ENCODE data around the gene ZNF629.
"Not testable (repeated sequence)": the region's sequence is repeated elsewhere in the genome, so short reads cannot be mapped to it uniquely, and the experiment has no call there.

ZNF629 gene

DNA sequence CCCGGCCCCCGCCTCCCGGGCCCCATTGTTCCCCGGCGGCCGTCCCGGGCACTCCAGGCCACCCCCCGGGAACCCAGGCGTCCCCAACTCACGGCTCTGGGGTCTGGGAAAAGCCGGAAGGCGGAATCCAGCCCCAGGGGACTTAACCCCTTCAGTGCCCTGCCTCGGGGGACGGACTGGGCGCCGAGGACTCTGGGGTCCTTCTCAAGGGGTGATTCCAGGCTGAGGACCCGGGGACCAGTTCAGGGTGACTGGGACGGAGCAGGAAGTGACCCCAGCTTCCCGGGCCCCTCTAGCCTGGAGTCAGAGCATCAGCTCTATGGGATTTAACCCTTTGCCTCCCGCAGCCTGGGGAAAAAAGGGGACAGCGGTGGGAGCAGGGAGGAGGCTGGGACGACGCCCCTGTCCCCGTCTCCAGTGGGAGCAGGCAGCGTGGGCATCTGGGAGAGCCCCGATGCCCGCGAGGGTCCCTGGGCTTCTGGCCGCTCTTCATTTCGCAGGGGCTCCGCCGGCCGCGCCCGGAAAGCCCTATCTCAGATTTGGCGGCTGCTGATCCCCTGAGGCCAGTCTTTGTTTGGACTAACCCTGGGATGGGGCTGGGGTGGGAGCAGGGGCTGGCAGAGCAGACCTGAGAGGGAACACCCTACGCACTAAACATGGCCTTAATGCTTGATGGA is at the start of gene ZNF629:
ZNF629 (minus strand) TSS at position 270 of the 677 bp plus-strand sequence. CDS start 2,723 bp downstream, outside the sequence.
- peak; percentile 57 for DNase-seq

GRCh38 chr16:30834130-30834740 is 47.2 kb upstream of the ZNF629 start:
- no peak for DNase-seq

DNA sequence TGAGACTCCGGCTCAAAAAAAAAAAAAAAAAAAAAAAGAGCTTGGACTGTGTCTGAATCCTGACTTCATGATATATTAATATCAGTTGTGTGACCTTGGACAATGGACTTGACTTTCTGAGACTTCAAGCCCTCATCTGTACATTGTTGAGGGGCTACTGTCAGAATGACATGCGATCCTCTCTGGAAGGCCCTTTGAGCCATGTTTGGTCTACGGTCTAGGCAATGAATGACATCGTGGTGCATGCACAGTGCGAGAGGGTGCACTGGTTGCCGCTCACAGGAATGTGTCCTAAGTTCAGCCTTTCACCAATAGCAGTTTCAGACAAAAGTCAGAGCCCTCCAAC is 43.0 kb upstream of the ZNF629 start:
- DNase-seq: no peak

- DNase-seq: no peak
Observed at GRCh38 chr16:30829130-30830071, 42.4 kb upstream of the ZNF629 start.

- no peak for DNase-seq
Observed at GRCh38 chr16:30821891-30822290, 34.9 kb upstream of the ZNF629 start.

- DNase-seq: not testable (repeated sequence)
Observed at GRCh38 chr16:30821441-30821840, 34.4 kb upstream of the ZNF629 start.

GRCh38 chr16:30820952-30821421 is 34.0 kb upstream of the ZNF629 start:
- no peak for DNase-seq

DNA sequence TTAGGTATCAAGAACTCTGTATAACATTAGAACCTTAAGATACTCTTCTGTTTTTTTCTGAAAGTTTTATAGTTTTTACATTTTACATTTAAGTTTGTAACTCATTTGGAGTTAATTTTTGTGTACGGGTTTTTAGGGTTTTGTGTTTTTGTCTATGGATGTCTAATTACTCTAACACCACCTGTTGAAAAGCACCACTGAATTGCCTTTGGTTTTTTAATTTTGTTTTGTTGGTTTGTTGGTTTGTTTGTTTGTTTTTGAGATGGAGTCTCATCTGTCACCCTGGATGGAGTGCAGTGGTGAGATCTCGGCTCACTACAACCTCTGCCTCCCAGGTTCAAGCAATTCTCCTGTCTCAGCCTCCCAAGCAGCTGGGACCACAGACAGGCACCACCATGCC is 29.8 kb upstream of the ZNF629 start:
- no peak for DNase-seq

DNA sequence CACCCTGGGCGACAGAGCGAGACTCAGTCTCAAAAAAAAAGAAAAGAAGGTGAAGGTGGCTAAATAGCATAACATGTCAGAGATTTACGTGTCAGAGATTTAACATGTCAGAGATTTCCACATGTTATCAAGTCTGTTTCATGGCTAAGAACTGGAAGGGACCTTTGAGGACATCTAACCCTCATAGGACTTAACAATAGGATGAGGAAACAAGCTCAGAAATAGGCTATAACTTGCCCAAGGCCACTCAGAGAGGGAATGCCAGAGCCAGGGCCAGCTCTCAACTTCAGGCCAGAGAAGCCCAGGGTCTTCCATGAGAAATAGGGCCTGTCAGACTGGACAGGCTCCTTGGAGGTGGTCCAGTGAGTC is 26.8 kb upstream of the ZNF629 start:
- no peak for DNase-seq

DNA sequence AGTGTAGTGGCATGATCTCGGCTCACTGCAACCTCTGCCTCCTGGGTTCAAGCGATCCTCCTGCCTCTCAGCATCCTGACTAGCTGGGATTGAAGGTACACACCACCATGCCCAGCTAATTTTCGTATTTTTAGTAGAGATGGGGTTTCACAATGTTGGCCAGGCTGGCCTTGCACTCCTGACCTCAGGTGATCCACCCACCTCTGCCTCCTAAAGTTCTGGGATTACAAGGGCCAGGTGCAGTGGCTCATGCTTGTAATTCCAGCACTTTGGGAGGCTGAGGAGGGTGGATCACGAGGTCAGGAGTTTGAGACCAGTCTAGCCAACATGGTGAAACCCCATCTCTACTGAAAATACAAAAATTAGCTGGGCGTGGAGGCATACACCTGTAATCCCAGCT is 22.7 kb upstream of the ZNF629 start:
- DNase-seq: not testable (repeated sequence)

DNA sequence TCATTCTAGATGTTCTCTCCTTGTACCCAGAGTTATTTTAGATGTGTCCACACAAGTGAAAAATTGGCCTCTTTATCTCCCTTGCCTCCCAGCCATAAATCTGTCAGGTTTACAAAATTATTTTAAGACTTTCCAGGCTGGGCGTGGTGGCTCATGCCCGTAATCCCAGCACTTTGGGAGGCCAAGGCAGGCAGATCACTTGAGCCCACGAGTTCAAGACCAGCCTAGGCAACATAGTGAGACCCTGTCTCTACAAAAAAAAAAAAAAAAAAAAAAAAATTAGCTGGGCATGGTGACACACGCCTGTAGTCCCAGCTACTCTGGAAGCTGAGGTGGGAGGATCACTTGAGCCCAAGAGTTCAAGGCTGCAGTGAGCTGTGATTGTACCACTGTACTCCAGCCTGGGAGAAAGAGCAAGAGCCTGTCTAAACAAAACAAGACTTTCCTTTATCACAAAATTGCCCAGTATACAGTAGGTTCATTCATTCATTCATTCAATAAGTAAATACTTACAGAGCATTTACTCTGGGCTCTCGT is 22.0 kb upstream of the ZNF629 start:
- not testable (repeated sequence) for DNase-seq

DNA sequence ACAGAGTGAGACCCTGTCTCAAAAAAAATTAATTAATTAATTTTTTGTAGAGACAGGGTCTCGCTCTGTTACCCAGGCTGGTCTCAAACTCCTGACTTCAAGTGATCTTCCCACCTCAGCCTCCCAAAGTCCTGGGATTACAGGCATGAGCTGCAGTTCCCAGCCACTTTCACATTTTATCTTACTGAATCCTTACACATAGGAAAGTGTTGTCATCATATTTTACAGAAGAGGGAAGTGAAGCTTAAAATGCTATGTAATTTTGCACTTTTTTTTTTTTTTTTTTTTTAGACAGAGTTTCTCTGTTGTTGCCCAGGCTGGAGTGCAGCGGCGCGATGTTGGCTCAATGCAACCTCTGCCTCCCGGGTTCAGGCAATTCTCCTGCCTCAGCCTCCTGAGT is 21.1 kb upstream of the ZNF629 start:
- no peak for DNase-seq

DNA sequence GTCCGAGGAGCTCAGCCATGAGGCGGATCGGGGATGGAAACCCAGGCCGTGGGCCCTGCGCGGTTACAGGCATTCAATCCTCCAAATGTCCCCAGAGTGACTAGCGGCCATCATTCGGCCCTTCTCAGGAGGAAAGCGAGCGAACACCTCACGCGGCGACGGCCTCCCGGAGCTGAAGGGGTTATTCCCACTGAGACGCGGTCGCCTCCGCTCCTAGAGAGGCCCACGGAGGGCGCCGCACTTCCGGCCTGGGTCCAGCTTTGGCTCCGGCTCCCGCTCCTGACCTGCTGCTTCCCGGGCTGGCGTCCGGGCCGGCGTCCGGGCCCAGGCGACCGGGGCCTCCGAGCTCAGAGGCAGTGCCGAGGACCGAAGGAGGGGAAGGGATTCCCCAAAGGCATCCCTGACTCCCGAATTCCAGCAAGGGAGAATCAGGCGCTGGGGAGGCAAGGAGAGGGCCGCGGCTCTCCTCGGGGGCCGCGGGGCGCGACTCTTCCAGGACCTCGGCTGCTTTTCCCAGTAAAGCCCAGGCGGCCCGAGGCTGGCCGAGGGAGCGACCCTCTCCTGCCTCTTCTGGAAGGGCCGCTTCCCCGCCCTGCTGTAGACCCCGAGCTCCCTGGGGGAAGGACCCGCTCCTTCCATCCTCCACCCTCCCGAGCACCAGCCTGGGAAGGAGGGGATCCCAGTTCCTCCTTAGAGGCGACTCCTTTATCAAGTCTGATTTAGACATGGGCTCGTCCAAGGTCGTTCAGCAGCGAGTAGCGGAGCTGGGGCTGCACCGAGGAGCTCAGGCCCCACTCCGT is 18.6 kb upstream of the ZNF629 start:
- peak; percentile 77 for DNase-seq

DNA sequence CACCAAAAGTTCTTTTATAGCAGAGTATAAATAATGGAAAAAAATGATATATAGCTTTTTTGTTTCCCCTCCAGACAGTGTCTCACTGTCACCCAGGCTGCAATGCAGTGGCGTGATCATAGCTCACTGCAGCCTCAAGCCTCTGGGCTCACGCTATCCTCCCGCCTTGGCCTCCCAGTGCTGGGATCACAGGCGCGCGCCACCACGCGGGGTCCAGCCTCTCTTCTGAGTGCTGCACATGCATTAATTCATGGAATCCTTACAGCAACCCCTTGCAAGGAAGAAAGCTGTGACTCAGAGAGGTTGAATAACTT is 18.0 kb upstream of the ZNF629 start:
- DNase-seq: no peak

DNA sequence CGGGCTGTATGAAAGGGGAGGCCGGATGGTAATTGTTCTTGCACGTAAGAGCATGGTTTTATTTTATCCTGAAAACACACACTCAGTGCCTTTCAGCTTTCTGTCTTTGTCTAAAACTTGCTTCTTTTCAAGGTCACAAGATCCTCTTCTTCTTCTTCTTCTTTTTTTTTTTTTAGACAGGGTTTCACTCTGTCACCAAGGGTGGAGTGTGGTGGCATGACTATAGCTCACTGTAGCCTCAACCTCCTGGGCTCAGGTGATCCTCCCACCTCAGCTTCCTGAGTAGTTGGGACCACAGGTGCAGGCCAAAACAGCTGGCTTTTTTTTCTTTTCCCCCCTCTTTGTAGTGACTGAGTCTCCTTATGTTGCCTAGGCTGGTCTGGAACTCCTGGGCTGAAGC is 15.9 kb upstream of the ZNF629 start:
- no peak for DNase-seq

- DNase-seq: no peak
Observed at GRCh38 chr16:30797670-30798309, 10.8 kb upstream of the ZNF629 start.

GRCh38 chr16:30794634-30795033 is 7.6 kb upstream of the ZNF629 start:
- no peak for DNase-seq

DNA sequence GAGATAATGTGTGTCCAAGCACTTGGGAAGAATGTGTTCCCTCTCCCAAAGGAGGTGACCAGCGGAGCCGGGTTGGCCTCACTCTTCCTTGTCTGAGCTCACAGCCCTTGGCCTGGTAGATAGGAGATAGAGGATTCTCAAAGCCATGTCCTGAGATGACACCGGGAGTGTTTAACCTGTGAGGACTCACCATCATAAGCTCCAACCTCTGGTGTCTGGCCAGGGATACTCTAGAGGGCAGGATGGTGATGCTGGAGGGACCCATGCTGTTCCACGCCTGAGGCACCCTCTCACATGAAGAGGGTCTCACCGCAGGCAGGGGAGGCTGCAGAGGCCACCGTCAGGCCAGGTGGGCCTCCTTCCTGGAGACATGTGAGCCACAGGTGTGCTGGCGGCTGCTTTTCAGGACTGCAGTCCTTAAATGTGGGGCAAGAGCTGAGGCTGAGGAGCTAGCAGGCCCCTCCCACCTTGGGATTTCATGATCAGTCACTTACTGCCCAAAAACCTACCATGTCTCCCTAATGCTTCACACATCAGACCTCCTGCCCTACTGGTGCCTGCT is 6.6 kb upstream of the ZNF629 start:
- no peak for DNase-seq

- DNase-seq: no peak
Observed at GRCh38 chr16:30787613-30788378, 791 bp upstream of the ZNF629 start.

GRCh38 chr16:30786115-30786935 is 680 bp downstream of the ZNF629 start:
- DNase-seq: peak; percentile 19

Measured in CD4-positive, alpha-beta T cell treated with Interleukin-17A for 4 hours (primary cell).